ENCODE data around the gene DHH.
"Not testable (repeated sequence)": the region's sequence is repeated elsewhere in the genome, so short reads cannot be mapped to it uniquely, and the experiment has no call there.

The DHH gene

GRCh38 chr12:49129332-49130150, 34.9 kb upstream of the DHH start:
- DNase-seq (ENCODE audit: low read depth), result no peak
- H3K4me3 ChIP-seq (ENCODE audit: low read depth, low read length), result peak overlapping the region; percentile 98
- TF ChIP-seq CTCF (IDR thresholded peaks at IDR 0.05; ENCODE audit: low read depth, low read length), result no peak
- no peak for TF ChIP-seq MYC (IDR thresholded peaks at IDR 0.05; ENCODE audit: low read depth, low read length)
- no peak for TF ChIP-seq MAX (IDR thresholded peaks at IDR 0.05; ENCODE audit: low read depth, low read length)
- no peak for TF ChIP-seq POLR2A (IDR thresholded peaks at IDR 0.05; ENCODE audit: extremely low read depth, insufficient read length)

GRCh38 chr12:49127971-49128370, 33.4 kb upstream of the DHH start:
- not testable (repeated sequence) for DNase-seq (ENCODE audit: low read depth)
- H3K4me3 ChIP-seq (ENCODE audit: low read depth, low read length), result peak overlapping the region; percentile 0

- TF ChIP-seq POLR2A (IDR thresholded peaks at IDR 0.05; ENCODE audit: extremely low read depth, insufficient read length) (no peak), CTCF (IDR thresholded peaks at IDR 0.05; ENCODE audit: low read depth, low read length) (no peak), MYC (IDR thresholded peaks at IDR 0.05; ENCODE audit: low read depth, low read length) (no peak), MAX (IDR thresholded peaks at IDR 0.05; ENCODE audit: low read depth, low read length) (no peak)
- peak overlapping the region; percentile 0 for H3K4me3 ChIP-seq (ENCODE audit: low read depth, low read length)
These were observed 32.5 kb upstream of the DHH start for GRCh38 chr12:49126852-49127763.

GRCh38 chr12:49121047-49121696, 26.6 kb upstream of the DHH start:
- H3K4me3 ChIP-seq (ENCODE audit: low read depth, low read length), result no peak overlapping the region
- TF ChIP-seq CTCF (IDR thresholded peaks at IDR 0.05; ENCODE audit: low read depth, low read length) (peak; percentile 17), MAX (IDR thresholded peaks at IDR 0.05; ENCODE audit: low read depth, low read length) (no peak), POLR2A (IDR thresholded peaks at IDR 0.05; ENCODE audit: extremely low read depth, insufficient read length) (no peak), MYC (IDR thresholded peaks at IDR 0.05; ENCODE audit: low read depth, low read length) (no peak)
- peak; percentile 54 for DNase-seq (ENCODE audit: low read depth)

More at GRCh38 chr12:49126852-49127763, 32.5 kb upstream of the DHH start:
- DNase-seq (ENCODE audit: low read depth), result peak; percentile 61

GRCh38 chr12:49111206-49111605, 16.6 kb upstream of the DHH start:
- TF ChIP-seq MYC (IDR thresholded peaks at IDR 0.05; ENCODE audit: low read depth, low read length) (no peak), POLR2A (IDR thresholded peaks at IDR 0.05; ENCODE audit: extremely low read depth, insufficient read length) (no peak), CTCF (IDR thresholded peaks at IDR 0.05; ENCODE audit: low read depth, low read length) (no peak), MAX (IDR thresholded peaks at IDR 0.05; ENCODE audit: low read depth, low read length) (no peak)
- H3K4me3 ChIP-seq (ENCODE audit: low read depth, low read length), result peak overlapping the region; percentile 40
- DNase-seq (ENCODE audit: low read depth), result no peak

Measured in NB4 (cell line).